HG03108 (cell line): Measurements from ENCODE around the gene HTR1E.
"Not testable (repeated sequence)": the region's sequence is repeated elsewhere in the genome, so short reads cannot be mapped to it uniquely, and the experiment has no call there.

Experiments used
- ATAC-seq: cut with Tn5 transposase; IDR thresholded peaks from one replicate; pipeline ENCODE4 v1.9.1; 2021; ENCODE audit warnings: moderate library complexity; ENCODE audit not compliant: unreplicated experiment

HTR1E gene, protein sequence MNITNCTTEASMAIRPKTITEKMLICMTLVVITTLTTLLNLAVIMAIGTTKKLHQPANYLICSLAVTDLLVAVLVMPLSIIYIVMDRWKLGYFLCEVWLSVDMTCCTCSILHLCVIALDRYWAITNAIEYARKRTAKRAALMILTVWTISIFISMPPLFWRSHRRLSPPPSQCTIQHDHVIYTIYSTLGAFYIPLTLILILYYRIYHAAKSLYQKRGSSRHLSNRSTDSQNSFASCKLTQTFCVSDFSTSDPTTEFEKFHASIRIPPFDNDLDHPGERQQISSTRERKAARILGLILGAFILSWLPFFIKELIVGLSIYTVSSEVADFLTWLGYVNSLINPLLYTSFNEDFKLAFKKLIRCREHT

DNA sequence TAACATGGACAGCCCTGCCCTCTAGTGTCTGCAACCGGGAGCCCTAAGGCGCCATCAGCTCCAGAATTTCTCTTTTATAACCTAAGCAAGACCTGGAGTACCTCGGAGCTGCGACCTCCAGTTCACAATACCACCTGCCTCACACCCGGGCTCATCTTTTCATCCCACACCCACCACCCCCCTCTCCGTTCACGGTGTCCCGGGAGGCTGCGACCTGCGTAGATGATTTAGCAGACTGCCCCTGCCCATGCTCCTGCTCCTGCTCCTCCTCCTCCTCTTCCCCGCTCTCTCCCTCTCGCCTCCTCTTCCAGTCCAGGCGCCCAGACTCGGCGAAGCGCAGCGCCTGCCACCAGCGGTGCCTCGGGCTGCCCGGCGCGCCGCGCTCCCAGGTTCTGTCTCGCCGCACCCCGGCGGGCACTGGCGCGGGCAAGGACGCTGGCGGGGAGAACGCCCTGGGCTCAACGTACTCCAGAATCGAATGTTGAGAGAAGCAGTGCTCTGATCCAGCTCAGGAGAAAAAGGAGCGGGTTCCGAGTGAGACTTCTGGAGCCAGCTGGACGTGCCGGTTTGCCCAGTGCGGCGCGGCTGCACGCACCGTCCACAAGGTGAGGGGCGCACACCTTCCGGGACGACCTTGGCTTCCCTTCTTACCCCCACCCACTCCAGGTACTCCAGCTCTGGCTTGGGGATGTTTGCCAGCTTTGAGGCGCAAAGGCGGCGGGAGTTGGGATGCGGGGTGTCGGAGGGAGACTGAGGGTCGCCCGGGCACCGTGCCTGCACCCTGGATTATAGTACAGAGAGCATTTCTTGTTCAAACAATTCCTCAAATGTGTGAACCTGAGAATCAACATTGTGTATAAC, at the start of gene HTR1E:
TSS of gene HTR1E (plus strand) at position 310 of the 861 bp plus-strand sequence. CDS start 77,807 bp downstream, outside the sequence.
- ATAC-seq = no peak

DNA sequence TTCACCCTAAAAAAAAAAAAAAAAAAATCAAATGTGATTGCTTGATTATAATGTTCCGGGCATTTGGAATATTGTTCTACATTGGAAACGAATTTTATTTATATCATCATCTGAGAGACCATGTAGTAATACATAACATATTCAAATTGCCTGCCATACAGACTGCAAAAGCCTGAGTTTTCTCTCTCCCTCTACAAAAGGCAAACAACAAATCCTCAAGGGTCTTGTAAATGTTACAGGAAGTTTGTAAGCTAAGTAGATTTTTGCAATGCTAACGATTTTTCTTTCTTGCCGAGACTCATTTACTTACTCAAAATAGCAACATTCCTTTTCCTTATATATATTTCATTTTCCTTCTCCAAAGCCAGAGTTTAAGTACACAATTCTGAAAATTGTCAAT, 49.0 kb upstream of the HTR1E start:
- ATAC-seq = no peak

DNA sequence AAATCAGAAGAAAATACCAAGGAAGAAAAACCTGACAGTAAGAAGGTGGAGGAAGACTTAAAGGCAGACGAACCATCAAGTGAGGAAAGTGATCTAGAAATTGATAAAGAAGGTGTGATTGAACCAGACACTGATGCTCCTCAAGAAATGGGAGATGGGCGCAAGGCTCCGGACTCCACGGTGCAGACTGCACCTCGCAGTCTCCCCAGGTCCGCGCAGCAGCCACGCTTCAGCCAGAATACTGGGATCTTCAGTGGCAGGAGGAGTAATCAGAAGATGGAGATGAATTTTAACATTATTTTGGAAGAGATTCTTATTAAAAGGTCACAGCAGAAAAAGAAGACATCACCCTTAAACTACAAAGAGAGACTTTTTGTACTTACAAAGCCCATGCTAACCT, 40.1 kb upstream of the HTR1E start:
- not testable (repeated sequence) for ATAC-seq

DNA sequence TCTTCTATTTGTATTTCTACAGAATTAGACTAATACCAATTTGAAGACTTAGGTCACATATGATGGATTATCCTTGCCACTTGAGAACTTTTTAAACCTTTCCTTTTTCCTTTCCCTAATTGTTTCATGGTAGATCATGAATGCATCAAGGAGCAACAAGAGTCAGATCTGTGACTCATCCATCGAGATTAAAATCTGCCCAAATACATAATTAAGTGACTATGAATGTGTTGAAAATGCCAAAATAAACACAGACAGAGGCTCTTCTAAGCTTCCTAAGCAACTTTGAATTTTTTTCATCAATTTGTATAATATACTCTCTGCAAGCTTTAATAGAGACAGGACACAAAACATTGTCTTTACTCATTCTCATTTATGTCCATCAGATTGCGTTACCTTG, 23.5 kb upstream of the HTR1E start:
- ATAC-seq = no peak

DNA sequence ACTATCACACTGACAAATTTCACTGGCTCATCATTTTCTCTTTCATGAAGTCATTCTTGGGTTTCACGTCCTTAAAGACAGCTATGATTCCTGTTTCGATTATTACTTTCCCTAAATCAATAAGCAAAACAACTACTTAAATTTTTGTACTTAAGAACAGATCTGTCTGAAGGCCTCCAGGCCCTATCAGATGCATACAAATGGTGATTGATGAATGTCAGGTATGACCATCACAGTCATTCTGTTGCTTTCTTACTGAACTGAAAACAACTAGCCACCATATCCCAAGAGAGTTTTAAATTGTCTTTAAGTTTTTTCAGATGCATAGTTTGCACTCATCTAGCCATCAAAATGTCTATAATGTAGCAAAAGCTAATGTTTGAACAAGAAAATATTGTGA, 20.9 kb upstream of the HTR1E start:
- no peak for ATAC-seq

DNA sequence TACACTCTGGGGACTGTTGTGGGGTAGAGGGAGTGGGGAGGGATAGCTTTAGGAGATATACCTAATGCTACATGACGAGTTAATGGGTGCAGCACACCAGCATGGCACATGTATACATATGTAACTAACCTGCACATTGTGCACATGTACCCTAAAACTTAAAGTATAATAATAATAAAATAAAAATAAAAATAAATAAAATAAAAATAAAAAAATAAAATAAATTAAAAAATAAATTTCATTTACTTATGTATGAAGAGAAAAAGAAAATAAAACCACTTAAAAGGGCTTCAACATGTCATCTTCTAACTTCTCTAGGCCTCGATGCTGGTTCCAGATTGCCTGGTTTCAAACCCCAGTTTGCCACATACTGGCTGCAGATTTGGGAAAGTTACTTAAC, 10.2 kb upstream of the HTR1E start:
- ATAC-seq = not testable (repeated sequence)

DNA sequence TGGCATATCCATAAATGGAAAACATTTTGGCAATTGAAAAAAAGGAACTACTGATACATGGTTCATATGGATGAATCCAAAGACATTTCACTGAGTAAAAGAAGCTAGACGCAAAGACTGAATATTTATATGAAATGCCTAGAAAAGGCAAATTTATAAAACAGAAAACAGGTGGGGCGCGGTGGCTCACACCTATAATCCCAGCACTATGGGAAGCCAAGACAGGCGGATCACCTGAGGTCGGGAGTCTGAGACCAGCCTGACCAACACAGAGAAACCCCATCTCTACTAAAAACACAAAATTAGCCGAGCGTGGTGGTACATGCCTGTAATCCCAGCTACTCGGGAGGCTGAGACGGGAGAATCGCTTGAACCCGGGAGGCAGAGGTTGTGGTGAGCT, 9.5 kb upstream of the HTR1E start:
- not testable (repeated sequence) for ATAC-seq

DNA sequence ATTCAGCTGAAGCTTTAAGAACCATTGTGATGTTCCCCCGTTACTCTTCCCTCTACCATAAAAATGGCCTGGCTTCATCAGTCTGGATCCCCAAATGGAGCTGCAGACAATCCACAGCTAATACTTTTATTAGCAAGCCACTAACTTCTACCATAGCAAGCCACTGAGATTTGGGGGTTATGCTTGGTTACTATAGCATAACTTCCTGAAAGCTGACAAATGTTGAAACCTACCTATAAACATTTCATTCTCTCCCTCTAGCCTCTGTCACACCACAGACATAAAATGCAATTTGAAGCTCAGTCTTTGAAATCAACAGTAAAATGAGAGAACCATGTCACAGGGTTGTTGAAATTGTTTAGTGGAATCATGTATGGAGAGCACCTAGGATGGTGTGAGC, 3.0 kb upstream of the HTR1E start:
- ATAC-seq = no peak

DNA sequence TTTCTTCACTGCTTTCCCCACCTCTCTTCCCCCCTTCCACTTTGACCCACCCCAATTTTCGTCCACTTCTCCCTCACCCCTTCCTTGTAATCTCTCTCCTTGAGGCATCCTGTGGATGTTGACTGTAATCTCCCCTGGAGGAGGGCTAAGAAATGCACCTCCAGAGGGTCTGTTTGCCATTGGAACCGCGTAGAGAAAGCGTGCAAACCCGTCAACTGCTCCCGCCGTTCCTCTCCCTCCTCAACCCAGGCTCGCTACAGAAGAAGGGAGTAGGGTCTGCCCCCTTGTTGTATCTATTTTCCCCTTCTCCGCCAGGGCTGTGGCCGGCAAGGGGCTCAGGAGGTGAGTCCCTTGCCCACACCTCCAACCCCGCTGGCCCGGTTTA, 502 bp upstream of the HTR1E start:
- no peak for ATAC-seq

DNA sequence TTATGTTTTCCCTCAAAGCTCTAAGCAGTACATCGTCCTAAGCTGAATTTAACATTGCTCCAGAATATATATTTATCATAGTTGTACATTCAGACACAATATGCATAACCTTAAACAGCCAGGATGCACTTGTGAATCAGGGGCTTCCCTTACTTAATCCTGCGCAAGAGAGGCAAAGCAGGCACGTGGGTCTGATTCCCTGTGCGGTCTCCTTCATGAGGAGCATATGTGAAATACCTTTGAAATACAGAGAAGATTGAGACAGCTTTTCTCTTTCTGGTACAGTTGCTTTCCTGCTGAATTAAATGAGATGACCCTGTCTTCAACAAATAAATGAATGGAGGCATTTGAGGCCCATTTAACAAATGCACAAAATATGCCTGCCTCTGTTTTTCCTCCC, 1.5 kb downstream of the HTR1E start:
- ATAC-seq = no peak

DNA sequence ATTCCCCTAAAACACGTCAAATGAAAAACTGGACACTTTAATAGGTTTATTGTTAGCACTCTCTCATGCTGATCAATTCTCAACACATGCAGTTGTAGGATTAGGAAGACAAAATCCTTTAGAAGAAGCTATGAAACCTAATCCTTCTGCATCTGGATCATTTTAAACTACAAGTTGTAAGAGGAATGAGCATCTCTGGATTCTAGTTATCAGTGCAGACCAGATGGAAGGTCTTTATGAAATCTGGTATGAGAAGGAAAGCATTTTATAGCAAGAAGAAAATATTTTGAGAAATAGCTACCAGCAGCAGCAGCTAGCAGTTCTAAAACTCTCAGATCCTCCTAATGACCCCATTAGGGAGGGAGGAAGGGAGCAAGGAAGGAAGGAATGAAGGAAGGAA, 4.1 kb downstream of the HTR1E start:
- ATAC-seq = no peak

DNA sequence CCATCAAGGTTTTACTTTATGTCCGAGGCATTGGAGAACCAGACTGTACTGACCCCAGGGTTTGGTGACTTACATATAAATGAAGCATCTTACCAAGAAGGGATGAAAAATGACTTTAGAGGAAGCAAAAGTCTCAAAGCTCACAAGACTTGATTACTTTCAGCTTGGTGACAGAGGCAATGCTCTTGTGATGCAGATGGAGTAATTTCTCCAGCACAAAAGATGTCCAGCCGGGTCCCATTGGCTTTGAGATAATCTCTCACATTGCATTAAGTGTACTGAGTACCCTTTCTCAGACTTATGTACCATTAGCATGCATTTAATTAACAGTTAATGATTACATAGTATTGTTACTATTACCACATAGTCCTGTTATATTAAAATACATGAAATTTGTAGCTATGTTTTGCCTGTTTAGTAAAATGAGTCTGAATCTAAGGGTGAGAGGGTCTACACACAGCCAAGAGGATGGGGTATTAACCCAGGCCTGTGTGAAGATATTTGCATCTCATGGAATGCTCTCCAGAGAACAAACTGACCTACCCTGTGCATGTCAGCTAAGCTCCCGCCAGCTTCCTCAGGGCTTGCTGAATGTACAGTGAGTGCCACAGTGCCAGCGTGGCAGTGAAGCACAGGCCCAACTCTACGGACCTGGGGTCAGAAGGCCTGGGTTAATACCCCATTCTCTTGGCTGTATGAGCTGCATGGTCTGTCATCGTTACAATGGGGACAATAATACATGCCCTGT, 5.6 kb downstream of the HTR1E start:
- no peak for ATAC-seq

DNA sequence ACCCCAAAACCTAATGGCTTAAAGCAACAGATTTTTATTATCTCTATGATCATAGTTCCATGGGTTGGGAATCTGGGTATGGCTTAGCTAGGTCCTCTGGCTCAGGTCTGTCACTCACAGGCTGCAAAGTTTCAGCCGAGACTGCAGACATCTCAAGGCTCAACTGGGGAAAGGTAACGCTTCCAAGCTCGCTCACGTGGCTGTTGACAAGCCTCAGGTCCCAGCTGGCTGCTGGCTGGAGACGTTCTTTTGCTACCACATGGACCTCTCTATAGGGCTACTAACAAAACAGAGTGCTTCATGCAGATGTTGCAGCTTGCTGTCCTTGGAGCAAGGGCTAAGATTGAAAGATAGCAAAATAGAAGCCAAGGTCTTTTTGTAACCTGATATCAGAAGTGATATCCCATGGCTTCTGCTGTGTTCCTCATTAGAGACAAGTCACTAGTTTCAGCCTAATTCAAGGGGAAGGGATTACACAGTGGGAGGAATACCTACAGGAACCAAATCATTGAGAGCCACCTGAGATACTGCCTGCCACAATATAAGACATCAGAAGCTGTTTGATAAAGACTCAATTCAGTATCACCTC, 6.6 kb downstream of the HTR1E start:
- no peak for ATAC-seq

DNA sequence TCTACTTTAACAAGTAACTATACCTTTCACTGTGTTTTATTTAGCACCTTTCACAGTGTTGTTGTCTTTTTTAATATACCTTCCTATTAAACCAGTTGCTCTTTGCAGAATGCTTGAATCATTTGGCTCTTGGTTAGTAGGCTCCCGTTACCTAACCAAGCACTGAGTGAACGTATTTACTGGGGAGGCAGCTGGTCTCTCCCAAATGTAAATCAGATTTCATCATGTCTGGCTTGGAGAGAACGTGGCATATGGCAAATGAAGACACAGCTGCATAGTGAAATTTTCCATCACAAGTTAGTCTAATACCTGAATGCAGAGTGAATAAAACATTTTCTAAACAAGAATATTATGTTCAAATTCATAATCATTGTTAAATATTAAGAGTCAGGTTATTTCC, 12.4 kb downstream of the HTR1E start:
- ATAC-seq = no peak

DNA sequence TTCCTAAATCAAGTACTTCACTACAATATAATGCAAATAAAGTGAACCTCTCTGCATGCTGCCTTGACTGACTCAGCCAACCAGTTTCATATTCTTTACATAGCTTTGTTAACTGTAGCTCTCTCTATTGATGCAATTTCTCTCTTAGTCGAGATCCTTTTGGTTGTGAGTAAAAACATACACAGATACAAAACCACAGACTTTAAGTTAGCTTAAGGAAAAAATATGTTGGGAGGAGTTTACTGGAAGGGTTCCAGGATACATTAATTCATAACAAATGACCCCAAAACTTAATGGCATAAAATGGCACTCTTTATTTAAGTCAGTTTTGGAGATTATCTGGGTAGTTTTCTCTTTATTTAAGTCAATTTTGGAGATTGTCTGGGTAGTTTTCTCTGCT, 15.7 kb downstream of the HTR1E start:
- no peak for ATAC-seq

DNA sequence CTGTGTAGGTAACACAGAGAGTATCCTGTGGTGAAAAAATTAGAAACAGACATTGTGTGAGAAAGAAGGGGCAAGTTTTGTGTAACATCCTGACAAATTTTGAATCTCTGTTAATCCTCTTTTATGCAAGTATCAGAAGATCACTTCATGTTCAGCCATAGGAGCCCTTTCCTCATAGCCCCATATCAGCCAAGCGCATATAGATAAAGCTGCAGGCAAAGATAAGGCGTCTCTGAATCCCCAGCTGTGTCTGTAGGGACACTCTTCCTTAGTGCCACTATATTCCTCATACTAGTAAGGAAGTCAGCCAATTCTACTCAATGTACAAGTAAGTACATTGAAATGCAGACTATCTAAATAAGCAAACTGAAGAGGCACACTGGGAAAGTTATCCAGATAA, 22.3 kb downstream of the HTR1E start:
- no peak for ATAC-seq

DNA sequence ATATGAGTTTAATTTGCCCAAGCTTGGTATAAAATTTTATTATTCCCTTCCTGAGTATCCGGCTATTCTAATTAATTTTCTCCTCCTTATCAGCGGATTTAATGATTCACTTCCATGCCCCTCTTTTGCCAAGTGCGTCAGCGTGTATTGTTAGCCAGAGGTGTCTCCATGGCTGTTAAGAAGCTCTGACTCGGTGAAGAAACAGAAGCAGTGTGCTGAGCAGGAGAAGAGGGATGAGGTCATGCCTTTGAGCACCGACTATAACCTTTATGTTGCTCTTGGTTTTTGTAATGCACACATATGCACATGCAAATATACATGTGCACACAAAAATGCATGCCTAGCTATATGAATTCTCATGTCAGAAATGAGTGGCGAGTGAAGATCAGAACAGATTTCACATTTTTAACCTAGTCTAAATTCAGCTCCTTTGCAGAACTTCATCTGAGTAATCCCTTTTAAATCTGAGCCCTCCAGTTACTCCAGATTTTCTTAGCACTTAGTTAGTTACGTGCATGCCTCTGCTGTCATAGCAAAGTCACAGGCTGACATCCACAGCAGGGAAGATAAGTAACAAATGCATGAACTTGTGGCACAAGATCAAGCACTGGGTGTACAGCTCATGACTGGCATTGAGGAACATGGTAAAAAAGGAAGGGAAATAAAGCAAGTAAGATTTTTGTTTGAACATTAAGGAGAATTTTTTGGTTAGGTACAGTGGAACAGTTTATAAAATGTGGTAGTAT, 24.3 kb downstream of the HTR1E start:
- ATAC-seq = no peak

DNA sequence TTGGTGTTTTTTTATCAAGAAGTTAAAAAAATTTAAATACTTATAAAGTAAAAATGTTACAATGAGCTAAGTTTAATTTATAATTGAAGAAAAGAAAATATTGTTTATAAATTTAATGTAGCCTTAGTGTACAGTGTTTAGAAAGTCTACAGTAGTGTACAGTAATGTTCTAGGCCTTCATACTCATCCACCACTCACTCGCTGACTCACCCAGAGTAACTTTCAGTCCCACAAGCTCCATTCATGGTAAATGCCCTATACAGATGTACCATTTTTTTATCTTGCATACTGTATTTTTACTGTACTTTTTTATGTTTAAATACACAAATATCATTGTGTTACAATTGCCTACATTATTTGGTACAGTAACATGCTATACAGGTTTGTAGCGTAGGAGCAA, 26.0 kb downstream of the HTR1E start:
- ATAC-seq = no peak

DNA sequence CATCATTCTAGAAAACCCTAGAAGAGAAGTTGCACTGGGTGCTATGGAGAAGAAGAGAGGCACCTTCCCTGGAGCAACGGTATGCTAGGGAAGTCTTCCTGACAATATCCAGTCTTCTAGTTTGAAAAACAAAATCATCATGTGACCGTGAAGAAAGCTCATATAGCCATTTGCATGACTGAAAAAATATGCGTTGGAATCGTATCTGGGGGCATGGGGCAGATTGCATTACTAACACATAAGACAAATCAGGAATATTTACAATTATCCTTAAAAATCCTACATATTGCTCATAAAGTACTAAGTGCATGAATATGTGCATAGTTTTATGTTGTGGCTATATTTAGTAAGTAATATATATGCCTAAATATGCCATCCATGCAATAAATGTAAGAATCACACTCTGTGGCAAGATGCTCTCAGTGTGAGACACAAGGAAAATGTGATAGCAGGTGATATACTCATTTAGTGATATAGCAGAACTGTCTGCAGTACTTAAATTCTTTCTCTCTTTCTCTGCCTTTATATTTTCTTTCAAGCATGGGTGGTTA, 26.8 kb downstream of the HTR1E start:
- ATAC-seq = no peak

DNA sequence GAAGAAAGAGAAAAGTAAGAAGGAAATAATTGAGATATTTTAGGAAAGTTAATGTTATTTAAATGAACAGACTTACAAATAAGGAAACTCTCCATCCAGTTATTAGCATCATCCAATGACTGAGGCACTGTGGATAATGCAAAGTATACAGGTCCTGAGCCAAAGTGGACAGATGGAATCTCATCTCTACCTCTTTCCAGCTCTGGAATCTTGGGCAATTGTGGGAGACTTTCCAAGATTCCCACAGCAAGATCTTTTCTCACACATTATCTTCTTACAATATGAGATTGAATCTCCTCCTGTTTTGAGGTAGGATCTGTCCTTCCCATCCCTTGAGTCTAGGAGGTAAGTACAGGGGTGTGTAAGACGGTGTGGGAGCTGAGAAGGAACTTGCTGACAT, 28.9 kb downstream of the HTR1E start:
- no peak for ATAC-seq
